Activated CD4-positive, CD25-positive, alpha-beta regulatory T cell treated with anti-CD3 and anti-CD28 coated beads, Interleukin-2, amount 50 U/mL, for 24 hours (primary cell): Measurements from ENCODE around the gene BAIAP2.

ENCODE experiments used
- ATAC-seq, 2 donors: fragments of 150-1000 bp; cut with Tn5 transposase; one replicate each; pipeline ENCODE4 v1.10.0; 2021; ENCODE audit warnings: mild to moderate bottlenecking in 1 of 2, moderate library complexity in 1 of 2

Gene BAIAP2

GRCh38 chr17:81034779-81035520, at the start of gene BAIAP2:
BAIAP2 (plus strand) TSS chr17:81035151; CDS start chr17:81035255, 104 bp downstream.
- peak; percentile 90 for ATAC-seq

- ATAC-seq = no peak
Observed at GRCh38 chr17:80986046-80986445, 48.9 kb upstream of the BAIAP2 start.

GRCh38 chr17:80986816-80987475, 48.0 kb upstream of the BAIAP2 start:
- ATAC-seq = no peak

- ATAC-seq = no peak
Observed at GRCh38 chr17:80987941-80988461, 47.0 kb upstream of the BAIAP2 start.

- no peak for ATAC-seq
Observed at GRCh38 chr17:80989586-80989913, 45.4 kb upstream of the BAIAP2 start.

GRCh38 chr17:80990921-80991644, 43.9 kb upstream of the BAIAP2 start:
- no peak for ATAC-seq

- peak; percentile 58 to 64 for ATAC-seq
Observed at GRCh38 chr17:80991645-80992076, 43.3 kb upstream of the BAIAP2 start, which contains the start of gene CHMP6. CHMP6 (plus strand) TSS chr17:80991841; CDS start chr17:80991919, 78 bp downstream.

GRCh38 chr17:80992077-80992947, 42.6 kb upstream of the BAIAP2 start:
- peak; percentile 18 to 26 for ATAC-seq

- ATAC-seq = no peak
Observed at GRCh38 chr17:80992948-80993624, 41.9 kb upstream of the BAIAP2 start.

- no peak for ATAC-seq
Observed at GRCh38 chr17:80995131-80995530, 39.8 kb upstream of the BAIAP2 start.

GRCh38 chr17:80996422-80997305, 38.3 kb upstream of the BAIAP2 start:
- no peak for ATAC-seq

GRCh38 chr17:80997424-80998117, 37.4 kb upstream of the BAIAP2 start:
- ATAC-seq = peak in 1 of 2 donors; percentile 8

- no peak for ATAC-seq
Observed at GRCh38 chr17:80998118-80998747, 36.7 kb upstream of the BAIAP2 start.

GRCh38 chr17:80998748-80999535, 36.0 kb upstream of the BAIAP2 start:
- ATAC-seq = no peak

GRCh38 chr17:80999536-81000333, 35.2 kb upstream of the BAIAP2 start:
- ATAC-seq = no peak

- no peak for ATAC-seq
Observed at GRCh38 chr17:81000334-81000630, 34.7 kb upstream of the BAIAP2 start.

- ATAC-seq = no peak
Observed at GRCh38 chr17:81000631-81001357, 34.2 kb upstream of the BAIAP2 start.
